GM18508 (cell line): ENCODE measurements around the gene GPR160.
A peak's percentile ranks its signal among the peaks of the same experiment; 100 is the strongest.

Experiments
- ATAC-seq: cut with Tn5 transposase; IDR thresholded peaks from one replicate; pipeline ENCODE4 v1.9.1; 2021; ENCODE audit warnings: moderate number of reproducible peaks; ENCODE audit not compliant: insufficient read depth, unreplicated experiment

Gene GPR160

GRCh38 chr3:170024581-170024980, 13.2 kb upstream of the GPR160 start:
- no peak for ATAC-seq

DNA sequence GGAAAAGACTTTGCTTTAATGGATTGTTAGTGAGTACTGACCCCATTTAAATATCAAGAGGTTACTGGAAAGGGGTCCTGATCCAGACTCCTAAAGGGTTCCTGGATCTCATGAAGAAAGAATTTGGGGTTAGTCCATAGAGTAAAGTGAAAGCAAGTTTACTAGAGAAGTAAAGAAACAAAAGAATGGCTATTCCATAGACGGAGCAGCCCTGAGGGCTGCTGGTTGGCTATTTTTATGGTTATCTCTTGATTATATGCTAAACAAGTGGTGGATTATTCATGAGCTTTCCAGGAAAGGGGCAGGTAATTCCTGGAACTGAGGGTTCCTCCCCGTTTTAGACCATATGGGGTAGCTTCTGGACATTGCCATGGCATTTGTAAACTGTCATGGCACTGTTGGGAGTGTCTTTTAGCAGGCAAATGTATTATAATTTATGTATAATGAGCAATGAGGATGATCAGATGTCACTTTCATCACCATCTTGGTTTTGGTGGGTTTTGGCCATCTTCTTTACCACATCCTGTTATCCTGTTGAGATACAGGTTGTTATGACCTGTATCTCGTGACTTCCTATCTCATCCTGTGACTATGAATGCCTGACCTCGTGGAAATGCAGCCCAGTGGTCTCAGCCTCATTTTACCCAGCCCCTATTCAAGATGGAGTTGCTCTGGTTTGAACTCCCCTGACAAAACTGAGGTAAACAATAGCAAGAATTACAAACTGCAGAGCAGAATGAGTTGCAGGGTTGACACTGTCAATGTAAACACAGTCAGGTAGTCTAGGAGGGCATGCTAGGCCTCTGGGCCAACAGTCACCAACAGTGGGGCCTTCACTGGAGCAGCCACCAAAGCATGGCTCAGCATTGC, 10.3 kb upstream of the GPR160 start:
- no peak for ATAC-seq

DNA sequence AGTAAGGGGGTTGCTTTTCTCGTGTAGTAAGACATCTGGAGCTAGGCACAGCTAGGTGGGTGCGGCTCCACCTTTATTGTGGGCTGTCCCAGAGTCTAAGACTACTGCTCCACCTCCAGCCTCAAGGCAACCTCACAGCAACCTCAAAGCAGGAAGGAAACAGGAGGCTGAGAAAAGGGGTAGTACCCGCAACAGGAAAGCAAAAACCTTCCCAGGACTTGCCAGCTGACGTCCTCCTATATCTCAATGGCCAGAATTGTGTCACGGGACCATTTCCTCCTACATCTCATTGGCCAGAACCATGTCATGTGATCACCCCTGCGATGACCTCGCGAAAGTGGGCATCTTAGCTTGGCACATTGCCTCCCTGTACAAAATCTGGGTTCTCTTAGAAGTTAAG, 4.3 kb upstream of the GPR160 start:
- ATAC-seq, result no peak

GRCh38 chr3:170038434-170039110, 777 bp downstream of the GPR160 start:
- ATAC-seq, result no peak

GRCh38 chr3:170040418-170040817, 2.6 kb downstream of the GPR160 start:
- ATAC-seq, result no peak

GRCh38 chr3:170043506-170043905, 5.7 kb downstream of the GPR160 start:
- ATAC-seq, result no peak

DNA sequence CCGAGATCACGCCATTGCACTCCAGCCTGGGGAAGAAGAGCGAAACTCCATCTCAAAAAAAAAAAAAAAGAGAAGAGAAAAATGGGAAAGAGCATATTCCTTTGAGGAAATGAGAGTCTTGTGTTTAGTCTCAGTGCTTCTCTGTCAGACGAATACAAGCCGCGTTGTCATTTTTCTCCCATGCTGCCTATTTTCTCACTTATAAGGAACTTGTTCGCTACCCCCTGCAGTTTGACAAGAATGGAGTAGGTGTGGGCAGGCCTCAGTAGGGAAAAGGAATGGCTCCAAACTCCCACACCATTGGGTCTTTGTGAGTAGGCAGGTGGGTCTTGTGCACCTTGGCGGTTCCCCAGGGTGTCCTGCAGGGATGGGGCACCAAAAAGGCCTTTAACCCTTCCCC, 6.5 kb downstream of the GPR160 start:
- ATAC-seq, result no peak

DNA sequence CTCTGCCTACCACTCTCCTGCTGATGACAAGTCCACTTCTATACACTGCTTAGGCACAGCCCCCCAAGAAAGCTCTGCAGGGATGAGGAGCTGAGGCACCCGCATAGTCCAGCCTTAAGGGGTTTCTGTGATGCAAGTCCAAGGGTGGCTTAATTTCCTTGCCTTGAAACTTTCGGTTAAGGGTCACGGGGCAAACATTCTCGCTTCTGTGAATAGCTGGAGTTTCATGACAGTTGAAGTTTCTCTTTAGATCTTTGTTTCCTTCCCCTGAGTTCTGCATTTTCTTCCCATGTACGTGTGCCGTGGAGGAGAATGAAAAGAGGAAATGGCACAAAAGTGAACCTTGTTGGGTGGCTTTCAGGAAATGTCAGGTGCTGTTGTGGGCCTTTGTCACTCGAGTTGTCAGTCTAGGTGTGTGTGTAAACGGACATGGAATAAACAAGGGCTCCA, 7.0 kb downstream of the GPR160 start:
- peak; percentile 67 for ATAC-seq

DNA sequence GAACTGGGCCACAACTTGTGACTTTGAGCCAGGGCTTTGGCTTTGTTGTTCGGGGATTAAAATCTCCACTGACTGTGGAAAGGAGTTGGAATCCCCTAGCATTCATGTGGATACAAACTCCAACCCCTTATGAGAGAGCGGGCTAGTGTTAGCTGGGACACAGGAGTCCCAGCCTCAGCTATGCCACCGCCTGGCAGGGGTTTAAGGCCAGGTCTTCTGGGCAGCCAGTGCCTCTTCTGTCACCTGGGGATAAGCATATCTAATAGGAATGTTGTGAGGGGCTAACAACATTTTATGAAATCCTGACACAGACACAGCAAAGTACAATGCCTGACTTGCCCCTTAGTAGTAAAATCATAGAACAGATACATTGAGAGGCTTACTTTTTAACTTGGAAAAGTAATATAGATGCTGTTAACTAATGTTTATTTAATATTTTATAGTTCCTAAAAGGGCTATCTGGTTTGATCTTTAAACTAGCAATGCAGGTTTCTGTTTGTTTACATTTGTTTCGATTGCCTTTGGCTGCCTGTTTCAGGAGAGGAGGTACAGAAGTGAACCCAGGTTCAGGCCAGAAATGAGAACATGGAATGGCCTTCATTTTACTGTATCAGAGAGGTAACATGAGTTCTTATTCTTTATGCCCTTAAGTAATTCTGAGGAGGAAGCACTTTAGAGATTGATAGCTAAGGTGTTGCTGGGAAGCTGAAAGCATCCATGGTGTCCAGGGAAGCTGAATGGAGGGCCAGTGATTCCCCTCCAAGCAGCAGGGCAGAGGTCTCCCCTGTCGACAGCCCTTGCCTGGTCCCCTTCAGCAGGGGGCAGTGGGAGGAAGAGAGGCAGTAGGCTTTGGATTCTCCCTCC, 8.7 kb downstream of the GPR160 start:
- ATAC-seq, result no peak

GRCh38 chr3:170047133-170047404, 9.3 kb downstream of the GPR160 start:
- ATAC-seq, result no peak

DNA sequence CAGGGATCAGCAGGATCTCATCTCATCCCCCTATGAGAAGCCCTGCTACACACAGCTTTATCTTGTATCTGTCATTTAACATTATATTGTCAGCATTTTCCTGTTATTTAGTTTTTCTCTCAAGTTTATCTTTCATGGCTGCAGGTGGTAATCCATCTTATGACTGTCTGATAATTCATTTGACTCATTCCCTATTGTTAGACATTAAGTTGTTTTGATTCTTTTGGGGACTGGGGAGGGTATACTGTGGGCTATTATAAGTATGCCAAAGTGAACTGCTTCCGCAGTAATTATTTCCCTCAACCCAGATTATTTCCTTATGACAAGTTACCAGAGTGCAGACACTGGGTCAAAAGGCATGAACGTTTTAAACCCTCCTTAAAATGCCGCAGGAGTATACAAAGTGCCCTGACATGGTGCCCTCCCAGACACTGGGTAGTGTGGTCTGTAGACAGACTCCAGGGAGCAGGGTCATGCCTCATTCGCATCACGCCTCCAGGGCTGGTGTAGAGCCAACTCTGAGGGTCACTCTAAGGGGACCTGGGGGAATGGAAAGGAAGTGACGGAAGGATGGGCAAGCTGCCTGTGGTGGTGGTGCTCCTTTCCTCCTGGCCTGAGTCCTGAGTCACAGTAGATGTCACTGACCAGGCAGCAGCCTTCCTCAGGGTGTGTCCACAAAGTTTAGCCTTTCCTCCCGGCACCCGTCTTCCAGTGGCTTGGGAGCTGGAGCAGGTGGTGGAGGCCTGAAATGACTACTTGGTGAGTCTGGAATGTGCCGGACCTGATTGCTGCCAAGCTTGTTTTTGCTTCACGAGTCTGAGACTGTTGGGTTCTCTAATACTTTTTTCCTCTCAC, 11.6 kb downstream of the GPR160 start:
- no peak for ATAC-seq

DNA sequence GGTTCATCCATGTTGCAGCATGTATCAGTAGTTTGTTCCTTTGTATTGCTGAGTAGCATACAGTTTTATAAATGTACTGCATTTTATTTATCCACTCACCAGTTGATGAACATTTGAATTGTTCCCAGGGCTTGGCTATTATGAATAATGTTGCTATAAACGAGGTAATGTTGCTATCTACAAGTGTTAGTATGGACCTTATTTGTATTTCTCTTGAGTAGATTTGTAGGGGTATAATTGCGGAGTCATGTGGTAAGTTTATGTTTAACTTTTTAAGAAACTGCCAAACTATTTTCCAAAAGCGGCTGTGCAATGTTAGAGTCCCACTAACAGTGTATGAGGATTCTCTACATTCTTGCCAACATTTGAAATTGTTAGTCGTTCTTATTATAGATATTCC, 13.0 kb downstream of the GPR160 start:
- no peak for ATAC-seq

DNA sequence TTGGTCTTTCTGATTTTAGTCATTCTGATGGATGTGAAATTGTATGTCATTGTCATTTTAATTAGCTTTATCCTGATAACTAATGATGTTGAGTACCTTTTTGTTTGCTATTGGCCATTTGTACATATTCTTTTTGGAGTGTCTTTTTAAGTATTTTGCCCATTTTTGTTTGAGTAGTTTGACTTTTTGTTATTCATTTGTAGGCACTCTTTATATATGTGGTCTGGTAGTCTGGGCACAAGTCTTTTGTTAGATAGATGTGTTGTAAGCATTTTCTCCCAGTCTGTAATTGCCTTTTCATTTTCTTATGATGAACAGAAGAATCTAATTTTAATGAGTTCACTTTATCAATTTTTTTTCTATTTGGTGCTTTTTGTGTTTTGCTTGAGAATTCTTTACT, 14.6 kb downstream of the GPR160 start:
- ATAC-seq, result no peak

DNA sequence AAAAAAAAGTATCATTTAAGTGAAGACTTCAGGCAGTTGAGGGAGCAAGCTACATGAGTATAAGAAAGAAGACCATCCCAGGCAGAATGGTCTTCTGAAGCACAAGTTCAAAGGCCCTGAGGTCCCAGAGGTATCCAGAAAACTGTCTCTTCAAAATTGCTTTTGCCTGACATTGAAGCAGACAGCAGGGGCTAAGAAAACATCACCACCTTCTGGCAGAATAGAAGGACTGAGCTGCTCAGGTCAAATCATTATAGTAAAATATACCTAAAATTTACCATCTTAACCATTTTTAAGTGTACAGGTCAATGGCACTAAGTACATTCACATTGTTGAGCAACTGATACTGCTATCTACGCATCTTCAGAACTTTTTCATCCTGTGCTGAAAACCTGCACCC, 16.4 kb downstream of the GPR160 start:
- ATAC-seq, result no peak

DNA sequence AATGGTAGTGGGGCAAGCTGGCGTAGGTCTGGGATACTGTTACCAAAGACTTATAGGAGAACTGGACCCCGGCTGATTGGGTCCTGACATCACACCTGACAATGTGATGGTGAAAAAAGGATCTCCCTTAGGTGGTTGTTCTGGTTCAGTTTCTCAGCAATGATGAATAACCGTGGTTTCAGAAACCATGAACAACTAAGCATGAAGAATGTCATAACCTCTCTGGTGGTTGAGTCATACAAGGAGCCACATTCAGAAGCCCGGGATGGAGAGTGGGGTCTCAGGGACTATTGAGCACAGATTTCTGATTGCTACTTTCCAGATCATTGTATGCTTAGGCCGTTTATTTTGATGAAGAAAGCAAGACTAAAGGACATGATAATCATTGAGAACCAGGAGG, 17.4 kb downstream of the GPR160 start:
- ATAC-seq, result peak; percentile 58

- peak; percentile 86 for ATAC-seq
Observed at GRCh38 chr3:170056710-170057454, 19.1 kb downstream of the GPR160 start.

GRCh38 chr3:170057550-170057949, 19.8 kb downstream of the GPR160 start:
- ATAC-seq, result no peak

DNA sequence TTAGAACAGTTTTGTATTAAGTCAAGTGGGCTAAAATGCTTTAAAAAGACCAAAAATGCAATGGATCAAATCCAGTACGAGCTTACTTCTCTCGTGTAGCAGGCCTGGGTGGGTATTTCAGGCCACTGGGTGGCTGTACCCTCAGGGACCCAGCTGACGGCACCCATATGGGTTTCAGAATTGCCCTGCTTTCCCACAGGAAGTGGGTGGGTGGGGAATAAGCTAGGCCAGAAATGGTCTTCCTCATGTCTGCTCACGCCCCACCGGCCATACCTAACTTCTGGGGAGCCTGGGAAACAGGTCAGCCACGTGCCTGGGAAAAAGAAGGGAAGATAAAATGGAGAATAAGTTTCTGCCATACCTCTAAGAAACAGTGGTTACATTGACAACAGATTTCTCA, 20.3 kb downstream of the GPR160 start:
- ATAC-seq, result no peak

GRCh38 chr3:170059447-170059846, 21.7 kb downstream of the GPR160 start:
- no peak for ATAC-seq
